OCI-LY1 (cell line): ENCODE data around the gene TMEM37.

Source experiments
- EZH2 ChIP-seq: fragments of 200-600 bp; sonication (generic), shearing (Covaris generic); IDR thresholded peaks from 2 replicates; pipeline ENCODE4 v1.8.0; 2017; ENCODE audit warnings: borderline replicate concordance, mixed run types, mild to moderate bottlenecking, antibody characterized with exemption, low read length, moderate library complexity, mixed read lengths
- TF ChIP-seq, protein P1 (sequence below): fragments of 200-600 bp; sonication (generic), shearing (Covaris generic); IDR thresholded peaks from 2 replicates; pipeline ENCODE4 v1.5.1; 2017; ENCODE audit warnings: mild to moderate bottlenecking, antibody characterized with exemption, low read length, moderate library complexity, mixed read lengths

DNA sequence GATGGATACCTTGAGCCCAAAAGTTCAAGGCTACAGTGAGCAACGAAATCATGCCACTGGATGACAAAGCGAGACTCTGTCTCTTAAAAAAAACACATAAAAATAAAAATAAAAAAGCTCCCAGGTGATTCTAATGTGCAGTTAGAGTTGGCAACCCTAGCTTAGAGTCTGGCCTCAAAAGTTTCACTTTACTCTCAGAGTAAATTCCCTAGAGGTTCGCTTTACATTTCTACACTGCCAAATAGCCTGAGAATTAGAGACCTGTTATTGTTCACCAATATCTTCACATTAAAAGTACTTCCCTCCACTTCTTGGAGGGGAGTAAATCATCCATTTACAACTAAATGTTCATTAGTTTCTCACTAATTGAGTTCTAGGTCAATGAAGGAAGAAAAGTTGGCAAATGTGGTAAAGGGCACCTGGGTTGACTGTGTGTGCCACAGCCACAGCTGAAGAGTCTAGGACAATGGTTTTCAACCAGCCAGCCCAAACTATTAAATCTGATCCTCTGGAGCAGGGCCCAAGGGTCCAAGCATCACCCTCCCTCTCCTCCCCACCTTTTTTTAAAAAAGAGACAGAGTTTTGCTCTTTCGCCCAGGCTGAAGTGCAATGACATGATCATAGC is 15.2 kb upstream of the TMEM37 start:
- TF ChIP-seq, protein P1, sequence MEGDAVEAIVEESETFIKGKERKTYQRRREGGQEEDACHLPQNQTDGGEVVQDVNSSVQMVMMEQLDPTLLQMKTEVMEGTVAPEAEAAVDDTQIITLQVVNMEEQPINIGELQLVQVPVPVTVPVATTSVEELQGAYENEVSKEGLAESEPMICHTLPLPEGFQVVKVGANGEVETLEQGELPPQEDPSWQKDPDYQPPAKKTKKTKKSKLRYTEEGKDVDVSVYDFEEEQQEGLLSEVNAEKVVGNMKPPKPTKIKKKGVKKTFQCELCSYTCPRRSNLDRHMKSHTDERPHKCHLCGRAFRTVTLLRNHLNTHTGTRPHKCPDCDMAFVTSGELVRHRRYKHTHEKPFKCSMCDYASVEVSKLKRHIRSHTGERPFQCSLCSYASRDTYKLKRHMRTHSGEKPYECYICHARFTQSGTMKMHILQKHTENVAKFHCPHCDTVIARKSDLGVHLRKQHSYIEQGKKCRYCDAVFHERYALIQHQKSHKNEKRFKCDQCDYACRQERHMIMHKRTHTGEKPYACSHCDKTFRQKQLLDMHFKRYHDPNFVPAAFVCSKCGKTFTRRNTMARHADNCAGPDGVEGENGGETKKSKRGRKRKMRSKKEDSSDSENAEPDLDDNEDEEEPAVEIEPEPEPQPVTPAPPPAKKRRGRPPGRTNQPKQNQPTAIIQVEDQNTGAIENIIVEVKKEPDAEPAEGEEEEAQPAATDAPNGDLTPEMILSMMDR = no peak
- no peak for TF ChIP-seq EZH2
